ENCODE data around the gene GP2. TPM values are rescaled to one million over a fixed set of nuclear protein-coding genes. Genes with fewer than 3 reads are reported as not detected.
"Not testable (repeated sequence)": the region's sequence is repeated elsewhere in the genome, so short reads cannot be mapped to it uniquely, and the experiment has no call there.

The GP2 gene
- total and polyA plus RNA-seq, 4 donors, result 4.3 to 6.4 (median 5.1) TPM

GRCh38 chr16:20312536-20313095, 14.7 kb downstream of the GP2 start:
- H3K27ac ChIP-seq (ENCODE audit: low read depth in 1 of 2, low read length in 2 of 2); DNase-seq; H3K4me3 ChIP-seq (ENCODE audit: low read length in 2 of 2); H3K4me1 ChIP-seq (ENCODE audit: control insufficient read depth in 1 of 2, insufficient read depth in 2 of 2, low read length in 2 of 2); H3K27me3 ChIP-seq (ENCODE audit: control insufficient read depth in 1 of 2, insufficient read depth in 2 of 2, low read length in 1 of 2); intact Hi-C loops (cut with DNase I); H3K36me3 ChIP-seq (ENCODE audit: control insufficient read depth in 1 of 2, insufficient read depth in 2 of 2, low read length in 1 of 2); ATAC-seq (ENCODE audit: low FRiP score); H3K9me3 ChIP-seq (ENCODE audit: control insufficient read depth, low read length): not testable (repeated sequence)
- WGBS, 2 donors, result 88 to 90% methylated on average over 7 of the region's 7 CpGs

GRCh38 chr16:20311548-20311947, 15.8 kb downstream of the GP2 start:
- Histone ChIP-seq H3K27ac (ENCODE audit: low read depth in 1 of 2, low read length in 2 of 2) (no peak overlapping the region), H3K36me3 (ENCODE audit: control insufficient read depth in 1 of 2, insufficient read depth in 2 of 2, low read length in 1 of 2) (no peaks in the 10 kb centered on the region), H3K9me3 (ENCODE audit: control insufficient read depth, low read length) (peaks cover 5% of the 10 kb centered on the region), H3K4me1 (ENCODE audit: control insufficient read depth in 1 of 2, insufficient read depth in 2 of 2, low read length in 2 of 2) (no peaks in the 10 kb centered on the region), H3K4me3 (ENCODE audit: low read length in 2 of 2) (no peak overlapping the region), H3K27me3 (ENCODE audit: control insufficient read depth in 1 of 2, insufficient read depth in 2 of 2, low read length in 1 of 2) (no peaks in the 10 kb centered on the region)
- ATAC-seq (ENCODE audit: low FRiP score) (no peak), DNase-seq (no peak)
- WGBS, 2 donors, result 56 to 66% methylated on average over 2 of the region's 2 CpGs
- intact Hi-C loops (cut with DNase I), result no loop called here

- no peak for ATAC-seq (ENCODE audit: low FRiP score)
- Histone ChIP-seq H3K9me3 (ENCODE audit: control insufficient read depth, low read length) (peaks cover 5% of the 10 kb centered on the region), H3K36me3 (ENCODE audit: control insufficient read depth in 1 of 2, insufficient read depth in 2 of 2, low read length in 1 of 2) (no peaks in the 10 kb centered on the region), H3K27ac (ENCODE audit: low read depth in 1 of 2, low read length in 2 of 2) (no peak overlapping the region), H3K4me3 (ENCODE audit: low read length in 2 of 2) (no peak overlapping the region), H3K27me3 (ENCODE audit: control insufficient read depth in 1 of 2, insufficient read depth in 2 of 2, low read length in 1 of 2) (no peaks in the 10 kb centered on the region), H3K4me1 (ENCODE audit: control insufficient read depth in 1 of 2, insufficient read depth in 2 of 2, low read length in 2 of 2) (no peaks in the 10 kb centered on the region)
- no peak for DNase-seq
- 83 to 84% methylated on average over 11 of the region's 11 CpGs for WGBS, 2 donors
- intact Hi-C loops (cut with DNase I), result no loop called here
Measured at GRCh38 chr16:20310421-20311395, 16.6 kb downstream of the GP2 start.

GRCh38 chr16:20309786-20310185, 17.5 kb downstream of the GP2 start:
- Histone ChIP-seq H3K9me3 (ENCODE audit: control insufficient read depth, low read length) (peaks cover 5% of the 10 kb centered on the region), H3K27me3 (ENCODE audit: control insufficient read depth in 1 of 2, insufficient read depth in 2 of 2, low read length in 1 of 2) (no peaks in the 10 kb centered on the region), H3K27ac (ENCODE audit: low read depth in 1 of 2, low read length in 2 of 2) (no peak overlapping the region), H3K36me3 (ENCODE audit: control insufficient read depth in 1 of 2, insufficient read depth in 2 of 2, low read length in 1 of 2) (no peaks in the 10 kb centered on the region), H3K4me1 (ENCODE audit: control insufficient read depth in 1 of 2, insufficient read depth in 2 of 2, low read length in 2 of 2) (no peaks in the 10 kb centered on the region), H3K4me3 (ENCODE audit: low read length in 2 of 2) (no peak overlapping the region)
- WGBS, 2 donors, result 69 to 79% methylated on average over 6 of the region's 6 CpGs
- DNase-seq (no peak), ATAC-seq (ENCODE audit: low FRiP score) (no peak)
- intact Hi-C loops (cut with DNase I), result no loop called here

- H3K9me3 ChIP-seq (ENCODE audit: control insufficient read depth, low read length), result peaks cover 5% of the 10 kb centered on the region
- 66 to 69% methylated on average over 4 of the region's 4 CpGs for WGBS, 2 donors
- H3K36me3 ChIP-seq (ENCODE audit: control insufficient read depth in 1 of 2, insufficient read depth in 2 of 2, low read length in 1 of 2), result no peaks in the 10 kb centered on the region
- DNase-seq (no peak), ATAC-seq (ENCODE audit: low FRiP score) (no peak)
- intact Hi-C loops (cut with DNase I), result no loop called here
- no peaks in the 10 kb centered on the region for H3K27me3 ChIP-seq (ENCODE audit: control insufficient read depth in 1 of 2, insufficient read depth in 2 of 2, low read length in 1 of 2)
- no peak overlapping the region for H3K4me3 ChIP-seq (ENCODE audit: low read length in 2 of 2)
- no peak overlapping the region for H3K27ac ChIP-seq (ENCODE audit: low read depth in 1 of 2, low read length in 2 of 2)
- H3K4me1 ChIP-seq (ENCODE audit: control insufficient read depth in 1 of 2, insufficient read depth in 2 of 2, low read length in 2 of 2), result no peaks in the 10 kb centered on the region
Measured at GRCh38 chr16:20308801-20309590, 18.3 kb downstream of the GP2 start.

- ATAC-seq (ENCODE audit: low FRiP score) (no peak), DNase-seq (no peak)
- no peaks in the 10 kb centered on the region for H3K4me1 ChIP-seq (ENCODE audit: control insufficient read depth in 1 of 2, insufficient read depth in 2 of 2, low read length in 2 of 2)
- H3K4me3 ChIP-seq (ENCODE audit: low read length in 2 of 2), result no peak overlapping the region
- H3K36me3 ChIP-seq (ENCODE audit: control insufficient read depth in 1 of 2, insufficient read depth in 2 of 2, low read length in 1 of 2), result no peaks in the 10 kb centered on the region
- intact Hi-C loops (cut with DNase I), result no loop called here
- H3K27ac ChIP-seq (ENCODE audit: low read depth in 1 of 2, low read length in 2 of 2), result no peak overlapping the region
- no peaks in the 10 kb centered on the region for H3K27me3 ChIP-seq (ENCODE audit: control insufficient read depth in 1 of 2, insufficient read depth in 2 of 2, low read length in 1 of 2)
- 60 to 66% methylated on average over 4 of the region's 4 CpGs for WGBS, 2 donors
- H3K9me3 ChIP-seq (ENCODE audit: control insufficient read depth, low read length), result peaks cover 2% of the 10 kb centered on the region
Measured at GRCh38 chr16:20308266-20308665, 19.0 kb downstream of the GP2 start.

GRCh38 chr16:20307791-20308190, 19.5 kb downstream of the GP2 start:
- Histone ChIP-seq H3K4me1 (ENCODE audit: control insufficient read depth in 1 of 2, insufficient read depth in 2 of 2, low read length in 2 of 2) (no peaks in the 10 kb centered on the region), H3K27ac (ENCODE audit: low read depth in 1 of 2, low read length in 2 of 2) (no peak overlapping the region), H3K27me3 (ENCODE audit: control insufficient read depth in 1 of 2, insufficient read depth in 2 of 2, low read length in 1 of 2) (no peaks in the 10 kb centered on the region), H3K4me3 (ENCODE audit: low read length in 2 of 2) (no peak overlapping the region), H3K9me3 (ENCODE audit: control insufficient read depth, low read length) (peaks cover 2% of the 10 kb centered on the region), H3K36me3 (ENCODE audit: control insufficient read depth in 1 of 2, insufficient read depth in 2 of 2, low read length in 1 of 2) (no peaks in the 10 kb centered on the region)
- DNase-seq, result no peak
- intact Hi-C loops (cut with DNase I), result no loop called here
- WGBS, 2 donors, result 89% methylated on average over 7 of the region's 7 CpGs
- ATAC-seq (ENCODE audit: low FRiP score), result no peak

- no peak for DNase-seq
Measured at GRCh38 chr16:20307240-20307671, 20.1 kb downstream of the GP2 start.

More at GRCh38 chr16:20307240-20307671, 20.1 kb downstream of the GP2 start:
- H3K4me1 ChIP-seq (ENCODE audit: control insufficient read depth in 1 of 2, insufficient read depth in 2 of 2, low read length in 2 of 2), result no peaks in the 10 kb centered on the region
- no peak overlapping the region for H3K27ac ChIP-seq (ENCODE audit: low read depth in 1 of 2, low read length in 2 of 2)
- H3K4me3 ChIP-seq (ENCODE audit: low read length in 2 of 2), result no peak overlapping the region
- H3K9me3 ChIP-seq (ENCODE audit: control insufficient read depth, low read length), result peaks cover 2% of the 10 kb centered on the region
- WGBS, 2 donors, result 59 to 88% methylated on average over 1 of the region's 1 CpG
- no peaks in the 10 kb centered on the region for H3K36me3 ChIP-seq (ENCODE audit: control insufficient read depth in 1 of 2, insufficient read depth in 2 of 2, low read length in 1 of 2)
- no peaks in the 10 kb centered on the region for H3K27me3 ChIP-seq (ENCODE audit: control insufficient read depth in 1 of 2, insufficient read depth in 2 of 2, low read length in 1 of 2)
- ATAC-seq (ENCODE audit: low FRiP score), result no peak
- intact Hi-C loops (cut with DNase I), result no loop called here

Data from aorta (tissue), 5 donors.